Muscle layer of duodenum (tissue), 2 donors: Measurements from ENCODE around the gene INO80.

Experiments
- H3K27ac ChIP-seq: one replicate; pipeline ENCODE4 v1.7.0; 2013; ENCODE audit warnings: mild to moderate bottlenecking, low read length
- H3K27me3 ChIP-seq: one replicate; pipeline ENCODE4 v1.7.0; 2013; ENCODE audit warnings: low read depth, mild to moderate bottlenecking, control low read depth, low read length
- H3K36me3 ChIP-seq, 2 donors: one replicate each; pipeline ENCODE4 v1.7.0; 2013; ENCODE audit warnings: low read length in 2 of 2, control low read depth in 1 of 2, mild to moderate bottlenecking in 1 of 2; ENCODE audit not compliant: insufficient read depth in 2 of 2, control insufficient read depth in 1 of 2
- H3K4me1 ChIP-seq, 2 donors: one replicate each; pipeline ENCODE4 v1.7.0; 2013; ENCODE audit warnings: low read length in 2 of 2, mild to moderate bottlenecking in 2 of 2, control low read depth in 1 of 2, moderate library complexity in 1 of 2; ENCODE audit not compliant: insufficient read depth in 2 of 2, control insufficient read depth in 1 of 2
- H3K4me3 ChIP-seq, 2 donors: one replicate each; pipeline ENCODE4 v1.7.0; 2013; ENCODE audit warnings: low read length in 2 of 2, low read depth in 1 of 2, mild to moderate bottlenecking in 1 of 2
- H3K9me3 ChIP-seq, 2 donors: one replicate each; pipeline ENCODE4 v1.7.0; 2013; ENCODE audit warnings: low read length in 2 of 2, control low read depth in 1 of 2, mild to moderate bottlenecking in 1 of 2; ENCODE audit not compliant: control insufficient read depth in 1 of 2
- donor health status: healthy.

INO80 gene

GRCh38 chr15:40934457-40934856 is 181.6 kb downstream of the INO80 start:
- H3K27me3 ChIP-seq: peaks cover 29% of the 10 kb centered on the region
- no peaks in the 10 kb centered on the region for H3K36me3 ChIP-seq
- H3K27ac ChIP-seq: no peak overlapping the region
- H3K9me3 ChIP-seq: no peaks in the 10 kb centered on the region
- peaks cover 0 to 18% of the 10 kb centered on the region in 2 donors for H3K4me1 ChIP-seq
- no peak overlapping the region for H3K4me3 ChIP-seq

GRCh38 chr15:40933517-40933902 is 182.6 kb downstream of the INO80 start:
- H3K9me3 ChIP-seq: no peaks in the 10 kb centered on the region
- peaks cover 3 to 28% of the 10 kb centered on the region in 2 donors for H3K4me1 ChIP-seq
- no peaks in the 10 kb centered on the region for H3K36me3 ChIP-seq
- no peak overlapping the region for H3K4me3 ChIP-seq
- H3K27ac ChIP-seq: no peak overlapping the region
- H3K27me3 ChIP-seq: peaks cover 37% of the 10 kb centered on the region

GRCh38 chr15:40932649-40933516 is 183.2 kb downstream of the INO80 start:
- Histone ChIP-seq H3K36me3 (no peaks in the 10 kb centered on the region), H3K4me3 (peak overlapping the region in 1 of 2 donors; percentile 59), H3K27ac (no peak overlapping the region), H3K27me3 (peaks cover 38% of the 10 kb centered on the region), H3K4me1 (peaks cover 4 to 34% of the 10 kb centered on the region in 2 donors), H3K9me3 (no peaks in the 10 kb centered on the region)

- peaks cover 4 to 37% of the 10 kb centered on the region in 2 donors for H3K4me1 ChIP-seq
- no peaks in the 10 kb centered on the region for H3K36me3 ChIP-seq
- no peak overlapping the region for H3K27ac ChIP-seq
- peaks cover 40% of the 10 kb centered on the region for H3K27me3 ChIP-seq
- peak overlapping the region in 1 of 2 donors; percentile 59 for H3K4me3 ChIP-seq
- no peaks in the 10 kb centered on the region for H3K9me3 ChIP-seq
These were observed 183.9 kb downstream of the INO80 start for GRCh38 chr15:40932156-40932555.

- Histone ChIP-seq H3K4me3 (peak overlapping the region; percentile 59 to 70), H3K36me3 (no peaks in the 10 kb centered on the region), H3K27ac (no peak overlapping the region), H3K27me3 (peaks cover 46% of the 10 kb centered on the region), H3K9me3 (no peaks in the 10 kb centered on the region), H3K4me1 (peaks cover 4 to 42% of the 10 kb centered on the region in 2 donors)
These were observed 184.6 kb downstream of the INO80 start for GRCh38 chr15:40931300-40932142.

GRCh38 chr15:40930430-40931299 is 185.4 kb downstream of the INO80 start:
- Histone ChIP-seq H3K36me3 (no peaks in the 10 kb centered on the region), H3K27me3 (peaks cover 54% of the 10 kb centered on the region), H3K27ac (peak overlapping the region; percentile 23), H3K4me1 (peaks cover 4 to 50% of the 10 kb centered on the region in 2 donors), H3K4me3 (peak overlapping the region; percentile 59 to 70), H3K9me3 (no peaks in the 10 kb centered on the region)

GRCh38 chr15:40929660-40930429 is 186.2 kb downstream of the INO80 start:
- peaks cover 4 to 53% of the 10 kb centered on the region in 2 donors for H3K4me1 ChIP-seq
- H3K27me3 ChIP-seq: peaks cover 59% of the 10 kb centered on the region
- H3K27ac ChIP-seq: peak overlapping the region; percentile 23

More at GRCh38 chr15:40929660-40930429, 186.2 kb downstream of the INO80 start:
- no peaks in the 10 kb centered on the region for H3K9me3 ChIP-seq
- no peaks in the 10 kb centered on the region for H3K36me3 ChIP-seq
- H3K4me3 ChIP-seq: peak overlapping the region; percentile 59 to 70
